NOMO-1 (cell line): ENCODE measurements around the gene CTSO.

Experiments
- DNase-seq, 2 experiments: peaks; one replicate each; lab custom pipeline; 2025; ENCODE audit not compliant: unreplicated experiment in 2 of 2; lab: John Stamatoyannopoulos, UW

CTSO gene

DNA sequence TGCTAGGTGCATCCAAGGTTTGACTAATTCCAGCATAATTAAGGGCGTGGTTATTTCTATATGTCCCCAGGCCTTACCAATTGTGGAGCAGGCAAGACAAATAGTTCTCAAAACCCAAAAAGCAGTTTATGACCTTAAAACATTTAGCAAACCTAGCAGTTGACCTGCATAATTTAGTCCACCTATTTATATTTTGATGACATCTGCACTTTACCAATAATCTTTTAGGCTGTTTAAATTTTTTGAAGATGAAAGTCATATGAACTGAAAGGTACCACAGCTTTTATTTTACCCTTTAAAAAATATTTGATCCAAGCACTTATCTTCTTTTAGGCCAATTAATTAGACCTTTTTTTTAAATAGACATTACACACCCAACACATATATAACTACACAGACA is 77.8 kb downstream of the CTSO start:
- DNase-seq, result no peak
